ENCODE data around the gene SNX22. TPM values are rescaled to one million over a fixed set of nuclear protein-coding genes. Genes with fewer than 3 reads are reported as not detected.
A peak's percentile ranks its signal among the peaks of the same experiment; 100 is the strongest.

SNX22 gene
- total and polyA plus RNA-seq, 9 of the 15 experiments (the other 6 are each of a cell fraction or from before 2014, with no cell fraction given) = 0.91 to 3.0 (median 2.0) TPM

GRCh38 chr15:64153480-64154367 lies 2.2 kb downstream of the SNX22 start (continued):
- peak; percentile 84 for TF ChIP-seq MYNN (IDR thresholded peaks at IDR 0.05)
- no peak for TF ChIP-seq MYNN (CRISPR knock-in tag; IDR thresholded peaks at IDR 0.05)
- no peak for TF ChIP-seq ZNF24 (IDR thresholded peaks at IDR 0.05)
- no peak for TF ChIP-seq DPF2 (IDR thresholded peaks at IDR 0.05)
- no peak for TF ChIP-seq PHB2 (IDR thresholded peaks at IDR 0.05; ENCODE audit: low read depth)
- TF ChIP-seq MYBL2 (IDR thresholded peaks at IDR 0.05; ENCODE audit: low read depth) = no peak
- no peak for TF ChIP-seq MYBL2 (CRISPR knock-in tag; IDR thresholded peaks at IDR 0.05; ENCODE audit: borderline replicate concordance)
- no peak for TF ChIP-seq NR2F6 (CRISPR knock-in tag; IDR thresholded peaks at IDR 0.05)
- peak in 1 of 2 experiments; percentile 38 for TF ChIP-seq E2F6 (IDR thresholded peaks at IDR 0.05; ENCODE audit: borderline replicate concordance in 1 of 2, extremely low read depth in 1 of 2, insufficient read depth in 1 of 2, insufficient read length in 1 of 2, low read depth in 1 of 2, low read length in 1 of 2, poor library complexity in 1 of 2, severe bottlenecking in 1 of 2)
- TF ChIP-seq EP300 (IDR thresholded peaks at IDR 0.05; ENCODE audit: low read length) = no peak
- no peak for TF ChIP-seq ZEB2 (IDR thresholded peaks at IDR 0.05)
- peak; percentile 48; the same call in 1 of the 2 replicates for TF ChIP-seq HMG20B (CRISPR knock-in tag; IDR thresholded peaks at IDR 0.05)
- TF ChIP-seq TCF15 (CRISPR knock-in tag; IDR thresholded peaks at IDR 0.05) = no peak
- no peak for TF ChIP-seq TAL1 (IDR thresholded peaks at IDR 0.05)
- no peak for TF ChIP-seq ILK (tag; IDR thresholded peaks at IDR 0.05; ENCODE audit: borderline replicate concordance, low read depth)
- no peak for TF ChIP-seq MECOM (CRISPR knock-in tag; IDR thresholded peaks at IDR 0.05)
- TF ChIP-seq JUN (IDR thresholded peaks at IDR 0.05; ENCODE audit: borderline replicate concordance, low read depth, low read length) = no peak
- TF ChIP-seq JUN (CRISPR knock-in tag; IDR thresholded peaks at IDR 0.05; ENCODE audit: borderline replicate concordance) = no peak
- TF ChIP-seq ZBTB8A (IDR thresholded peaks at IDR 0.05; ENCODE audit: partially characterized antibody) = no peak
- no peak for TF ChIP-seq EGR1 (conservative IDR thresholded peaks at IDR 0.05)
- TF ChIP-seq ELF4 (CRISPR knock-in tag; IDR thresholded peaks at IDR 0.05) = no peak
- no peak for TF ChIP-seq RBM17 (IDR thresholded peaks at IDR 0.05; ENCODE audit: borderline replicate concordance, low read depth, low read length)
- TF ChIP-seq ZNF436 (CRISPR knock-in tag; IDR thresholded peaks at IDR 0.05) = no peak
- no peak for TF ChIP-seq IRF9 (tag; IDR thresholded peaks at IDR 0.05)
- peak; percentile 55; the same call in 1 of the 2 replicates for TF ChIP-seq ZBTB33 (CRISPR knock-in tag; IDR thresholded peaks at IDR 0.05)
- no peak for TF ChIP-seq MAFK (IDR thresholded peaks at IDR 0.05; ENCODE audit: low read length)

Measured in K562 (cell line).